Mesendoderm (in vitro differentiated cells): ENCODE measurements around the gene PPP2R1A.

ENCODE experiments used
- DNase-seq: peaks from one replicate; pipeline ENCODE4 v3.0.0; 2013
- H2AK5ac ChIP-seq: 2 replicates; pipeline ENCODE4 v1.6.1; 2013; ENCODE audit warnings: low read length, inconsistent platforms
- H2BK120ac ChIP-seq: 2 replicates; pipeline ENCODE4 v1.6.1; 2013; ENCODE audit warnings: low read depth, mild to moderate bottlenecking, low read length, moderate library complexity, mixed read lengths
- H2BK15ac ChIP-seq: replicated peaks from 2 replicates; pipeline ENCODE4 v1.6.1; 2013; ENCODE audit warnings: low read depth, mild to moderate bottlenecking, moderate library complexity
- H2BK5ac ChIP-seq: 2 replicates; pipeline ENCODE4 v1.6.1; 2013; ENCODE audit warnings: low read length, inconsistent platforms
- H3K18ac ChIP-seq: 2 replicates; pipeline ENCODE4 v1.6.1; 2013; ENCODE audit warnings: mild to moderate bottlenecking, low read length, mixed read lengths
- H3K23ac ChIP-seq: one replicate; pipeline ENCODE4 v1.6.1; 2013; ENCODE audit warnings: low read length
- H3K27ac ChIP-seq: 2 replicates; pipeline ENCODE4 v1.5.1; 2013; ENCODE audit warnings: low read depth, mild to moderate bottlenecking, inconsistent platforms, low read length, moderate library complexity
- H3K27me3 ChIP-seq: 2 replicates; pipeline ENCODE4 v1.6.1; 2013; ENCODE audit warnings: low read length, control low read depth, mild to moderate bottlenecking, inconsistent platforms; ENCODE audit not compliant: insufficient read depth, poor library complexity
- H3K36me3 ChIP-seq: 2 replicates; pipeline ENCODE4 v1.6.1; 2013; ENCODE audit warnings: low read length, inconsistent platforms; ENCODE audit not compliant: control insufficient read depth, insufficient read depth
- H3K4ac ChIP-seq: one replicate; pipeline ENCODE4 v1.6.1; 2013; ENCODE audit warnings: low read depth, mild to moderate bottlenecking, low read length, moderate library complexity
- H3K4me1 ChIP-seq: 2 replicates; pipeline ENCODE4 v1.6.1; 2013; ENCODE audit warnings: low read depth, low read length, inconsistent platforms; ENCODE audit not compliant: control insufficient read depth
- H3K4me2 ChIP-seq: 2 replicates; pipeline ENCODE4 v1.6.1; 2013; ENCODE audit warnings: low read length
- H3K4me3 ChIP-seq: 2 replicates; pipeline ENCODE4 v1.5.1; 2013; ENCODE audit warnings: mild to moderate bottlenecking, low read length
- H3K56ac ChIP-seq: one replicate; pipeline ENCODE4 v1.6.1; 2013; ENCODE audit warnings: low read length
- H3K79me1 ChIP-seq: 2 replicates; pipeline ENCODE4 v1.6.1; 2013; ENCODE audit warnings: low read length, inconsistent platforms
- H3K79me2 ChIP-seq: 2 replicates; pipeline ENCODE4 v1.6.1; 2013; ENCODE audit warnings: mild to moderate bottlenecking, low read length; ENCODE audit not compliant: control insufficient read depth, insufficient read depth
- H3K9ac ChIP-seq: 2 replicates; pipeline ENCODE4 v1.6.1; 2013; ENCODE audit warnings: low read length, inconsistent platforms
- H4K5ac ChIP-seq: one replicate; pipeline ENCODE4 v1.6.1; 2013; ENCODE audit warnings: low read length
- H4K8ac ChIP-seq: one replicate; pipeline ENCODE4 v1.6.1; 2013; ENCODE audit warnings: low read depth, mild to moderate bottlenecking, control low read depth, low read length, moderate library complexity
- WGBS: extraction: QIAGEN DNeasy Blood & Tissue Kit; methylation state at CpG from one replicate; pipeline ENCODE4 v1.1.7; 2013; ENCODE audit warnings: low lambda C conversion rate, missing lambda C conversion rate; ENCODE audit not compliant: insufficient coverage; ENCODE audit errors: extremely low coverage; 5-methylcytosine and 5-hydroxymethylcytosine counted together

The PPP2R1A gene

DNA sequence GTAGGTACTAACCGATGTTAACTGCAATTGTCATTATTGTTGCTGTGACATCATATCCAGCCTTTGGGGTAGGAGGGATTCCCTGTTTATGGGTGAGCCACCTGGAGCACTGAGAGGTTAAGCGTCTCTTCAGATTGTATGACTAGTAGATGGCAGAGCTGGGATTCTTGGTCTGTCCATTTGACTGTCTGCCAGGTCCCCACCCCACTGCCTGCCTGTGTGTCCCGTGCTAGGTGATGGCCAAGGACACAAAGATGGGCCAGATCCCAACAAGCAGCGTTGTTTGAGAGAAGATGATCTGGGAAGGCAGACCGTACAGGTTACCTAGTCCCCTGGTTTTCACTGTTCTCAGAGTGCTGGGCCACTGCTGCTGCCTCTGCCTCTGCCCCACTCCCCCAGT, 16.6 kb downstream of the PPP2R1A start:
- WGBS: no CpG with 5 or more reads among the region's 5 CpGs

DNA sequence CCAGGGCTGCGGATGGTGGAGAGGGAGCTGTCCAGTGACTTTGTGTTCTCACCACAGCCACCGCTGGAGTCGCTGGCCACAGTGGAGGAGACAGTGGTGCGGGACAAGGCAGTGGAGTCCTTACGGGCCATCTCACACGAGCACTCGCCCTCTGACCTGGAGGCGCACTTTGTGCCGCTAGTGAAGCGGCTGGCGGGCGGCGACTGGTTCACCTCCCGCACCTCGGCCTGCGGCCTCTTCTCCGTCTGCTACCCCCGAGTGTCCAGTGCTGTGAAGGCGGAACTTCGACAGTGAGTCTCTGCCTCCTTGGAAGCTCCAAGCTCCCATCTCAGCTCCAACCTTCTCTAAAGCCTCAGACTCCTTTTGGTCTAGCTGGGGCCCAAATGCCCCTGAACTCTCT, 21.4 kb downstream of the PPP2R1A start:
- no peak overlapping the region for H4K5ac ChIP-seq
- peaks cover 16% of the 10 kb centered on the region for H3K79me1 ChIP-seq
- no peak overlapping the region for H2BK120ac ChIP-seq
- no CpG with 5 or more reads among the region's 20 CpGs for WGBS
- H3K79me2 ChIP-seq: peaks cover 3% of the 10 kb centered on the region
- H2BK15ac ChIP-seq: no peak overlapping the region
- H3K56ac ChIP-seq: no peak overlapping the region
- H2AK5ac ChIP-seq: no peak overlapping the region
- H3K27ac ChIP-seq: no peak overlapping the region
- H3K18ac ChIP-seq: no peak overlapping the region
- no peak overlapping the region for H3K4me3 ChIP-seq
- no peak overlapping the region for H3K23ac ChIP-seq
- no peak overlapping the region for H3K4me2 ChIP-seq
- no peaks in the 10 kb centered on the region for H3K4me1 ChIP-seq
- H2BK5ac ChIP-seq: no peak overlapping the region
- H3K36me3 ChIP-seq: peaks cover 37% of the 10 kb centered on the region
- no peak overlapping the region for H4K8ac ChIP-seq
- DNase-seq: no peak
- H3K4ac ChIP-seq: no peak overlapping the region
- no peak overlapping the region for H3K9ac ChIP-seq
- no peaks in the 10 kb centered on the region for H3K27me3 ChIP-seq

More for the DNA sequence above, 16.6 kb downstream of the PPP2R1A start:
- H3K4ac ChIP-seq: no peak overlapping the region
- H3K36me3 ChIP-seq: peaks cover 39% of the 10 kb centered on the region
- H3K18ac ChIP-seq: no peak overlapping the region
- H3K4me2 ChIP-seq: no peak overlapping the region
- DNase-seq: no peak
- peaks cover 26% of the 10 kb centered on the region for H3K79me2 ChIP-seq
- H3K4me1 ChIP-seq: no peaks in the 10 kb centered on the region
- H4K8ac ChIP-seq: no peak overlapping the region
- no peak overlapping the region for H3K27ac ChIP-seq
- no peak overlapping the region for H4K5ac ChIP-seq
- H3K9ac ChIP-seq: no peak overlapping the region
- no peaks in the 10 kb centered on the region for H3K27me3 ChIP-seq
- no peak overlapping the region for H3K4me3 ChIP-seq
- H3K79me1 ChIP-seq: peaks cover 35% of the 10 kb centered on the region
- no peak overlapping the region for H2BK5ac ChIP-seq
- no peak overlapping the region for H2AK5ac ChIP-seq
- no peak overlapping the region for H3K56ac ChIP-seq
- no peak overlapping the region for H2BK15ac ChIP-seq
- no peak overlapping the region for H3K23ac ChIP-seq
- no peak overlapping the region for H2BK120ac ChIP-seq

DNA sequence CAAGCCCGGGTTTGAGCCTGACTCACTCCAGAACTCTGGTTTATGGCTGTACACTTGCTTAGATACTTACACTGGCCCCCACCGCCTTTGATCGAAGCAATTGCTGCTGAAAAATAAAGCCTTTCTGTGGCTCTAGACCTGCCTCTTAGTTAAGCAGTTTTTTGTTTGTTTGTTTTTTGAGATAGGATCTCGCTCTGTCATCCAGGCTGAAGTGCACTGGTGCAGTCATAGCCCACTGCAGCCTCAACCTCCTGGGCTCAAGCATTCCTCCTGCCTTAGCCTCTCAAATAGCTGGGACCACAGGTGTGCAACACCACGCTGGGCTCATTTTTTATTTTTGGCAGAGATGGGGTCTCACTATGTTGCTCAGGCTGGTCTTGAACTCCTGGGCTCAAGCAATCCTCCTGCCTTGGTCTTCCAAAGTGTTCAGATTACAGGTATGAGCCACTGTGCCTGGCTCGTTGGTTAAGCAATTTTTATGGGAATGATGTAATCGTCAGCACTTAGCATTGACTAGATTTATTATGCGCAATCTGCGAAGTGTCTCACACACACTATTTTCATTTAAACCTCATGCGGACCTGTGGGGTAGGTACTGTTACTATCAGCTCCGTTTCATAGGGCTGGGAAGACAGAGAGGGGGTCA, 22.2 kb downstream of the PPP2R1A start:
- no CpG with 5 or more reads among the region's 11 CpGs for WGBS
- Histone ChIP-seq H2AK5ac (no peak overlapping the region), H3K23ac (no peak overlapping the region), H2BK15ac (no peak overlapping the region), H4K5ac (no peak overlapping the region), H3K4me1 (no peaks in the 10 kb centered on the region), H3K79me2 (no peaks in the 10 kb centered on the region), H3K79me1 (peaks cover 12% of the 10 kb centered on the region), H3K56ac (no peak overlapping the region), H3K18ac (no peak overlapping the region), H3K9ac (no peak overlapping the region), H4K8ac (no peak overlapping the region), H3K27me3 (no peaks in the 10 kb centered on the region), H3K4me3 (no peak overlapping the region), H3K4me2 (no peak overlapping the region), H3K27ac (no peak overlapping the region), H2BK120ac (no peak overlapping the region), H2BK5ac (no peak overlapping the region), H3K36me3 (peaks cover 34% of the 10 kb centered on the region), H3K4ac (no peak overlapping the region)
- no peak for DNase-seq

DNA sequence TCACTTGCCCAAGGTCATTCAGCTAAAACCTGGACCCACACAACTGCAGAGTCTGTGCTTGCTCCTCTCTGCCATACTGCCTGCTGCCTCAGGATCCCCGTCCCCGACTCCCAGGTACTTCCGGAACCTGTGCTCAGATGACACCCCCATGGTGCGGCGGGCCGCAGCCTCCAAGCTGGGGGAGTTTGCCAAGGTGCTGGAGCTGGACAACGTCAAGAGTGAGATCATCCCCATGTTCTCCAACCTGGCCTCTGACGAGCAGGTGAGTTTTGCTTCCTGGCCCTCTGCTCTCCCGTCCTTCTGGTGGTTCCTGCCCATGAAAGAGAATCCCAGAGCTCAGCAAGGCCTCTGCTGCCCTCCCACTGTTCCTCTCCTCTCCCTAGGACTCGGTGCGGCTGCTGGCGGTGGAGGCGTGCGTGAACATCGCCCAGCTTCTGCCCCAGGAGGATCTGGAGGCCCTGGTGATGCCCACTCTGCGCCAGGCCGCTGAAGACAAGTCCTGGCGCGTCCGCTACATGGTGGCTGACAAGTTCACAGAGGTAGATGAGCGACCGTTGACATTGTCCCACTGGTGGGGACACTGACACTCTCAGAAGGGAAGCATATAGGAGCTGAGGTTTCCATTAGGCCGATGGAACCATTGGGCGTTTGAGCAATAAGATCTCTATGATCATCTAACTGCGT, 22.9 kb downstream of the PPP2R1A start:
- no peak overlapping the region for H2BK5ac ChIP-seq
- no peaks in the 10 kb centered on the region for H3K4me1 ChIP-seq
- no peak overlapping the region for H2BK120ac ChIP-seq
- H3K9ac ChIP-seq: no peak overlapping the region
- peaks cover 36% of the 10 kb centered on the region for H3K36me3 ChIP-seq
- no peaks in the 10 kb centered on the region for H3K79me2 ChIP-seq
- no peak overlapping the region for H3K4ac ChIP-seq
- no peak overlapping the region for H2AK5ac ChIP-seq
- no peak overlapping the region for H4K8ac ChIP-seq
- no peaks in the 10 kb centered on the region for H3K27me3 ChIP-seq
- no peak overlapping the region for H3K4me2 ChIP-seq
- no peak overlapping the region for H3K23ac ChIP-seq
- H3K4me3 ChIP-seq: no peak overlapping the region
- peaks cover 7% of the 10 kb centered on the region for H3K79me1 ChIP-seq
- DNase-seq: no peak
- H2BK15ac ChIP-seq: no peak overlapping the region
- no peak overlapping the region for H3K18ac ChIP-seq
- no peak overlapping the region for H4K5ac ChIP-seq
- H3K56ac ChIP-seq: no peak overlapping the region
- no CpG with 5 or more reads among the region's 25 CpGs for WGBS
- no peak overlapping the region for H3K27ac ChIP-seq

DNA sequence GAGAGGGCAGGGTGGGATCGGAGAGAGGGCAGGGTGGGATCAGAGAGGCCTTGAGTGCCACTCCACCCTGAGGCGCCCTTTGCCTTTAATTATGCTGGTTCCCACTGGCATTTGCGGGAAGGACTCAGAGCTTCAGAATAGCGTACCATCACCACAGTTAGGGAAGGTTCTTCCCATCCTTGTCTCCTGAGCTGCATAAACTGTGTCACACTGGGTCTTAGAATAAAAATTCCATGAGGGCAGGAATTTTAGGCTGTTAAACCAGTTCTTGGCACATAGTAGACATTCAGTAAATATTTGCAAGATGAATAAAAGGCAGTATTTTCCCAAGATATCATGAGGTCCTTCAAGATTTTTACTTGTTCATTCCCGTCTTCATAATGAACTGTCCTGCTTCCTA, 24.4 kb downstream of the PPP2R1A start:
- Histone ChIP-seq H3K4me3 (no peak overlapping the region), H3K56ac (no peak overlapping the region), H2BK120ac (no peak overlapping the region), H3K36me3 (peaks cover 35% of the 10 kb centered on the region), H3K4me1 (no peaks in the 10 kb centered on the region), H3K27ac (no peak overlapping the region), H4K8ac (no peak overlapping the region), H3K23ac (no peak overlapping the region), H3K4ac (no peak overlapping the region), H3K9ac (no peak overlapping the region), H2BK5ac (no peak overlapping the region), H3K27me3 (no peaks in the 10 kb centered on the region), H3K4me2 (no peak overlapping the region), H3K79me2 (no peaks in the 10 kb centered on the region), H3K18ac (no peak overlapping the region), H3K79me1 (peaks cover 4% of the 10 kb centered on the region), H2BK15ac (no peak overlapping the region), H4K5ac (no peak overlapping the region), H2AK5ac (no peak overlapping the region)
- no peak for DNase-seq
- no CpG with 5 or more reads among the region's 5 CpGs for WGBS
